ENCODE results near the gene MRPS17. TPM values are rescaled to one million over a fixed set of nuclear protein-coding genes. Genes with fewer than 3 reads are reported as not detected.

Gene MRPS17
- 19.2 and 22.0 TPM in 2 replicates for total RNA-seq

GRCh38 chr7:55951637-55952351, at the start of gene MRPS17:
Gene MRPS17 (plus strand): TSS chr7:55951877. CDS start chr7:55953196, 1,319 bp downstream.

DNA sequence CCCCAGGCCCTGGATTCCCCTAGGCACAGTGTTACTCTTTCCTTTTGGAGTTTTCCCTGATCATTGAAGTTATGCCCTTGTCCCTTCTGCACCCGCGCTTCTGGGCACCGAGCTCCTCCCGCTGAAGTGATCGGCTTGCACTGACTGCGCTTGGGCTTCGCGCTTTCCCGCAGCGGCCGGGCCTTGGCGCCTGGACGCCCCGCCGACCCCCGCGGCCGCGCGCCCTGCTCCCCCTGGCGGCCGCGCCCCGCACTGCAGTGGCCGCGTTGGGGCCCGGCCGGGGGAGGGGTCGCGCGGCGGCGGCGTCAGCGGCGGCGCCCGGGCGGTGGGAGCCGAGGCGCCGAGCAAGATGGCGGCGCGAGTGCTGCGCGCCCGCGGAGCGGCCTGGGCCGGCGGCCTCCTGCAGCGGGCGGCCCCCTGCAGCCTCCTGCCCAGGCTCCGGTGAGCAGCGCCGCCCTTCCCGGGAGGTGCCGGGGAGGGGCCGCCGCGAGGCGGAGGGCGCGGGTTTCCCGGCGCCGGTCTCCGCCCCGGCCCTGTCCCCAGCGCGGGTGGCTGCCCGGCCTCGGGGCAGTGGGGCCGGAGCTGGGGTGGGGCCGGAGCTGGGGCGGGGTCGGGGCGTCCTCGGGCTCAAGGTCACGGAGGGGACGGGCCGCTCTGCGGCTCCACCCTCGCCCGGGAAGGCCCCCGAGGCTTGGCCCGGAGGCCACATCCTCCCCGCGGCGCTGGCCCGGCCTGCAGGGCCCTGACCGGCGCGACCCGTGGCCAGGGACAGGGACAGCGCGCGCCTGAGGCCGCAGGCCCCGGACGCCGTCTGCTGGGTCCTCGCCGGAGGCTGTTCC, 12.8 kb downstream of the MRPS17 start, which contains the start of gene NIPSNAP2:
Gene NIPSNAP2 (plus strand): TSS at position 325 of the 839 bp plus-strand sequence. CDS start 25 bp downstream, at position 350.

Other genes starting within 250 kb of the MRPS17 start
- not detected in 2 replicates for gene SEPTIN14, start 89.1 kb upstream of the MRPS17 start, total RNA-seq
- 2.2 and 5.2 TPM in 2 replicates for gene ZNF713, start 64.4 kb upstream of the MRPS17 start, total RNA-seq
- 48.2 and 49.6 TPM in 2 replicates for gene NIPSNAP2, start 12.7 kb downstream of the MRPS17 start, total RNA-seq
- 12.7 and 19.7 TPM in 2 replicates for gene PSPH, start 99.6 kb downstream of the MRPS17 start, total RNA-seq
- 192 and 228 TPM in 2 replicates for gene CCT6A, start 99.9 kb downstream of the MRPS17 start, total RNA-seq
- 232 and 251 TPM in 2 replicates for gene SUMF2, start 112.4 kb downstream of the MRPS17 start, total RNA-seq
- 0.33 and 0.52 TPM in 2 replicates for gene PHKG1, start 141.1 kb downstream of the MRPS17 start, total RNA-seq
- gene CHCHD2, start 154.6 kb downstream of the MRPS17 start, total RNA-seq, result 224 and 300 TPM in 2 replicates
- not detected in 2 replicates for gene NUPR2, start 164.5 kb downstream of the MRPS17 start, total RNA-seq